ENCODE measurements around the gene HBZ. TPM values are rescaled to one million over a fixed set of nuclear protein-coding genes. Genes with fewer than 3 reads are reported as not detected.

Gene HBZ
- total and polyA plus RNA-seq, 2 of the 13 experiments (the other 11 are each of a cell fraction or from before 2014, with no cell fraction given) = 0.21 TPM; not detected in 1

- no peak for TF ChIP-seq ZNF24 (IDR thresholded peaks at IDR 0.05)
- no peak for TF ChIP-seq MATR3 (CRISPR knock-in tag; IDR thresholded peaks at IDR 0.05)
- no peak for TF ChIP-seq SIX4 (CRISPR knock-in tag; IDR thresholded peaks at IDR 0.05)
- TF ChIP-seq, protein P1, sequence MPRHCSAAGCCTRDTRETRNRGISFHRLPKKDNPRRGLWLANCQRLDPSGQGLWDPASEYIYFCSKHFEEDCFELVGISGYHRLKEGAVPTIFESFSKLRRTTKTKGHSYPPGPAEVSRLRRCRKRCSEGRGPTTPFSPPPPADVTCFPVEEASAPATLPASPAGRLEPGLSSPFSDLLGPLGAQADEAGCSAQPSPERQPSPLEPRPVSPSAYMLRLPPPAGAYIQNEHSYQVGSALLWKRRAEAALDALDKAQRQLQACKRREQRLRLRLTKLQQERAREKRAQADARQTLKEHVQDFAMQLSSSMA (CRISPR knock-in tag; IDR thresholded peaks at IDR 0.05) = no peak
- TF ChIP-seq ZNF333 (CRISPR knock-in tag; IDR thresholded peaks at IDR 0.05; ENCODE audit: borderline replicate concordance) = no peak
- no peak for TF ChIP-seq KDM1A (CRISPR knock-in tag; IDR thresholded peaks at IDR 0.05)
- TF ChIP-seq, protein P2, sequence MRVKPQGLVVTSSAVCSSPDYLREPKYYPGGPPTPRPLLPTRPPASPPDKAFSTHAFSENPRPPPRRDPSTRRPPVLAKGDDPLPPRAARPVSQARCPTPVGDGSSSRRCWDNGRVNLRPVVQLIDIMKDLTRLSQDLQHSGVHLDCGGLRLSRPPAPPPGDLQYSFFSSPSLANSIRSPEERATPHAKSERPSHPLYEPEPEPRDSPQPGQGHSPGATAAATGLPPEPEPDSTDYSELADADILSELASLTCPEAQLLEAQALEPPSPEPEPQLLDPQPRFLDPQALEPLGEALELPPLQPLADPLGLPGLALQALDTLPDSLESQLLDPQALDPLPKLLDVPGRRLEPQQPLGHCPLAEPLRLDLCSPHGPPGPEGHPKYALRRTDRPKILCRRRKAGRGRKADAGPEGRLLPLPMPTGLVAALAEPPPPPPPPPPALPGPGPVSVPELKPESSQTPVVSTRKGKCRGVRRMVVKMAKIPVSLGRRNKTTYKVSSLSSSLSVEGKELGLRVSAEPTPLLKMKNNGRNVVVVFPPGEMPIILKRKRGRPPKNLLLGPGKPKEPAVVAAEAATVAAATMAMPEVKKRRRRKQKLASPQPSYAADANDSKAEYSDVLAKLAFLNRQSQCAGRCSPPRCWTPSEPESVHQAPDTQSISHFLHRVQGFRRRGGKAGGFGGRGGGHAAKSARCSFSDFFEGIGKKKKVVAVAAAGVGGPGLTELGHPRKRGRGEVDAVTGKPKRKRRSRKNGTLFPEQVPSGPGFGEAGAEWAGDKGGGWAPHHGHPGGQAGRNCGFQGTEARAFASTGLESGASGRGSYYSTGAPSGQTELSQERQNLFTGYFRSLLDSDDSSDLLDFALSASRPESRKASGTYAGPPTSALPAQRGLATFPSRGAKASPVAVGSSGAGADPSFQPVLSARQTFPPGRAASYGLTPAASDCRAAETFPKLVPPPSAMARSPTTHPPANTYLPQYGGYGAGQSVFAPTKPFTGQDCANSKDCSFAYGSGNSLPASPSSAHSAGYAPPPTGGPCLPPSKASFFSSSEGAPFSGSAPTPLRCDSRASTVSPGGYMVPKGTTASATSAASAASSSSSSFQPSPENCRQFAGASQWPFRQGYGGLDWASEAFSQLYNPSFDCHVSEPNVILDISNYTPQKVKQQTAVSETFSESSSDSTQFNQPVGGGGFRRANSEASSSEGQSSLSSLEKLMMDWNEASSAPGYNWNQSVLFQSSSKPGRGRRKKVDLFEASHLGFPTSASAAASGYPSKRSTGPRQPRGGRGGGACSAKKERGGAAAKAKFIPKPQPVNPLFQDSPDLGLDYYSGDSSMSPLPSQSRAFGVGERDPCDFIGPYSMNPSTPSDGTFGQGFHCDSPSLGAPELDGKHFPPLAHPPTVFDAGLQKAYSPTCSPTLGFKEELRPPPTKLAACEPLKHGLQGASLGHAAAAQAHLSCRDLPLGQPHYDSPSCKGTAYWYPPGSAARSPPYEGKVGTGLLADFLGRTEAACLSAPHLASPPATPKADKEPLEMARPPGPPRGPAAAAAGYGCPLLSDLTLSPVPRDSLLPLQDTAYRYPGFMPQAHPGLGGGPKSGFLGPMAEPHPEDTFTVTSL (CRISPR knock-in tag; IDR thresholded peaks at IDR 0.05; ENCODE audit: borderline replicate concordance) = no peak
- TF ChIP-seq, protein P3, sequence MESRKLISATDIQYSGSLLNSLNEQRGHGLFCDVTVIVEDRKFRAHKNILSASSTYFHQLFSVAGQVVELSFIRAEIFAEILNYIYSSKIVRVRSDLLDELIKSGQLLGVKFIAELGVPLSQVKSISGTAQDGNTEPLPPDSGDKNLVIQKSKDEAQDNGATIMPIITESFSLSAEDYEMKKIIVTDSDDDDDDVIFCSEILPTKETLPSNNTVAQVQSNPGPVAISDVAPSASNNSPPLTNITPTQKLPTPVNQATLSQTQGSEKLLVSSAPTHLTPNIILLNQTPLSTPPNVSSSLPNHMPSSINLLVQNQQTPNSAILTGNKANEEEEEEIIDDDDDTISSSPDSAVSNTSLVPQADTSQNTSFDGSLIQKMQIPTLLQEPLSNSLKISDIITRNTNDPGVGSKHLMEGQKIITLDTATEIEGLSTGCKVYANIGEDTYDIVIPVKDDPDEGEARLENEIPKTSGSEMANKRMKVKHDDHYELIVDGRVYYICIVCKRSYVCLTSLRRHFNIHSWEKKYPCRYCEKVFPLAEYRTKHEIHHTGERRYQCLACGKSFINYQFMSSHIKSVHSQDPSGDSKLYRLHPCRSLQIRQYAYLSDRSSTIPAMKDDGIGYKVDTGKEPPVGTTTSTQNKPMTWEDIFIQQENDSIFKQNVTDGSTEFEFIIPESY (CRISPR knock-in tag; IDR thresholded peaks at IDR 0.05) = no peak
- TF ChIP-seq ZNF441 (CRISPR knock-in tag; IDR thresholded peaks at IDR 0.05; ENCODE audit: borderline replicate concordance) = no peak
- no peak for TF ChIP-seq THYN1 (CRISPR knock-in tag; IDR thresholded peaks at IDR 0.05; ENCODE audit: borderline replicate concordance, low read depth)
These were observed 47.9 kb downstream of the HBZ start (continued) for GRCh38 chr16:200388-200787.
